Epithelial cell of prostate (primary cell): ENCODE measurements around the gene FZD1.
"Not testable (repeated sequence)": the region's sequence is repeated elsewhere in the genome, so short reads cannot be mapped to it uniquely, and the experiment has no call there.

Experiments used
- DNase-seq: peaks from one replicate; pipeline ENCODE4 v3.0.0-alpha.2; 2011; ENCODE audit warnings: low read depth, low spot score
- H3K27ac ChIP-seq: fragments of 450-650 bp; 2 replicates; pipeline ENCODE4 v1.5.1; 2017; ENCODE audit warnings: mild to moderate bottlenecking

The FZD1 gene

DNA sequence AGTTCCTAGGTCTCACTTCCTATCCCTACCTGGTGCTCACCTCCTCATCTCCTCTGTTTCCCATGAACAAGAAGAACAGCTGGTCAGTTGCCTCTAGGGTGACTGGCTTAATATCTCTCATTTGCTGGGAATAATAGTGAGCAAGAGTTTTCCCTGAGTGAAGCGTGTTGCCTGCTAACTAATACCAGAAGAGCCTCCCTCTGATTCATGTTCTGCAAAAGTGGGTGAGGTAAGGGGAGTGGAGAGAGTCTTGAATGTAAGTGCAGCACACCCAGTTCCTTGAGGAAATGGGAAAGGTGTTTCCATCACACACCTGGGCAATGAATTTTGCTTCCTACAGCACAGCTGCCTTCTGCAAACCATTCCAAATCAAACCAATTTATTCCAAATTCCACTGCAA, 29.6 kb downstream of the FZD1 start:
- peak; percentile 31 for DNase-seq
- no peak overlapping the region for H3K27ac ChIP-seq

GRCh38 chr7:91294639-91295220, 30.5 kb downstream of the FZD1 start:
- no peak for DNase-seq
- no peak overlapping the region for H3K27ac ChIP-seq

GRCh38 chr7:91295576-91295975, 31.3 kb downstream of the FZD1 start:
- no peak for DNase-seq
- H3K27ac ChIP-seq, result no peak overlapping the region

DNA sequence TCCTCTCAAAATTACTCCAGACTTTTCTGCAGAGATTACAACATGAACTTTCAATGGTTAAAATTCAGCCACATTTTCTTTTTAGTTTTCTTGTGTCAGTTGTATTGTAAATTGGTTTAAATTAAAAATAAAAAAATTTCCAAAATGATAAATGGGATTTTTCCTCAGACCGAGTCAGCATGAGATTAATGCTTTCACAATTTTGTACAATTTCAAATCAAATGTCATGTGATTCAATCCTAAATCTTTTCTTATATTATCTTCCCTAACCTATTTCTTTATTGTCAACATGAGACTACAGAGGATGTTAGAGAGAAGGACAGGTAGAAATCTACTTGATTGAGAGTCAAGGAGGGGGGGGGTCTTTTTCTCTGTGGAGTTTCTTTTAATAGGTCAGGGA, 33.7 kb downstream of the FZD1 start:
- no peak overlapping the region for H3K27ac ChIP-seq
- DNase-seq, result no peak

DNA sequence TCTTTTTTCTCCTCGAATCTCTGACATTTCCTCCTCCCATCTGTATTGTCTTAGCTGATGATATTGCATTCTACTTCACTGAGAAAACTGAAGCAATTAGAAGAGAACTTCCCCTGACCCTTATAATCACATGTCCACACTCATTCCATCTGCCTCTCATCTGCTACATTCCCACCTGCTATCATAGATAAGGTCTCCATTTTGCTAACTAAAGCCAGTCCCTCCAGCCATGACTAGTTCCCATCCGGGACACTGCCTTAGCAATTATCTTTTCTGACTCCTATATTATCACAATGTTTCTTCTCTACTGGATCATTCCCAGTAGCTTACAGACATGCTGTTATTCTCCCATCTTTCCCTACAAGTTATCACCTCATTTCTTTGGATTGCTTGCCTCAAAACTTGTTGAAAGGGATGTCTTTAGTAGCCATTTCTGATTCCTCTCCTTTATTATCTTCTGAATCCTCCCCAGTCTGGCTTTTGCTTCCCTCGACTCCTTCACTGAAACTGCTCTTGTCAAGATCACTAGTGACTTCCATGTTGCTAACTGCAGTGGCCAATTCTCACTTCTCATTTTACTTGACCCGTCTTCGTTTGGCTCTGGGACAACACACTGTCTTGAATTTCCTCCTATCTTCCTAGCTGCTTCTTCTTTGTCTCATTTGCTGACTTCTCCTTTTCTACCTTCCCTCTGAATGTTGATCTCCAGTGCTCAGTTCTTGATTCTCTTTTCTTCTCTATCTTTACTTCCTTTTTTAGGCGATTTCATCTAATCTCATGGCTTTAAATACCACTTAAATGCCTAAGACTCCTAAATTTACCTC, 35.9 kb downstream of the FZD1 start:
- no peak for DNase-seq
- H3K27ac ChIP-seq, result no peak overlapping the region

- DNase-seq, result no peak
- no peak overlapping the region for H3K27ac ChIP-seq
These were observed 38.6 kb downstream of the FZD1 start for GRCh38 chr7:91302794-91303193.

DNA sequence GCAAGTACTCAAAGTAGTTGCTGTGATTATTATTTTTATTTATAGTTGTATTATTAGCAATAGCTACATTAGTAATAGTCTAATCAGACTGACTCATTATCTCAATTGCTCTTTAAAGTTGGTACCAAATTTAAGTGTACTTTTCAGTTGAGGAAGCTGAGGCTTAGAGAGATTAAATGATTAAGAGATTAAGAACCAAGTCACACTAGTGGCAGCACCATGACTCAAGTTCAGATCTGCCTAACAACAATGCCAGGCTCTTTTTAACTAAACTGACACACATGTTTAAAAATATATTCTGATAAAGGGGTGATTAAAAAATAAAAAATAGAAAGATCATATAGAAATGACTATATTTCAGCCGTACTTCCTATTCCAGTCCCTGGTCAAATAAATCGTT, 42.0 kb downstream of the FZD1 start:
- no peak overlapping the region for H3K27ac ChIP-seq
- peak; percentile 12 for DNase-seq

DNA sequence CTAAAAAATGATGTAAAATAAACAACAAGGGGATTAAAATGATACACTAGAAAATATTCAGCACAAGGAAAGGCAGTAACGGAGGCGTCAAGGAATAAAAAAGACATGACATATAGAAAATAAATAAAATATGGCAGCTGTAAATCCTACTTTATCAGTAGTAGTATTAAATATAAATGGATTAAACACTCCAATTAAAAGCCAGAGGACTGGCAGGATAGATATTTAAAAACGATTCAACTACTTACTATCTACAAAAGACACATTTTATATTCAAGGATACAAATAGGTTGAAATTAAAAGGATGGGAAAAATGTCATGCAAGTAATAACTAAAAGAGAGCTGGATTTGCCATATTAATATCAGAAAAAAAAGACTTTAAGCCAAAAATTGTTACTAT, 43.2 kb downstream of the FZD1 start:
- DNase-seq, result no peak
- no peak overlapping the region for H3K27ac ChIP-seq

- H3K27ac ChIP-seq, DNase-seq: not testable (repeated sequence)
These were observed 44.0 kb downstream of the FZD1 start for GRCh38 chr7:91308191-91308590.

- DNase-seq, result no peak
- H3K27ac ChIP-seq, result no peak overlapping the region
These were observed 46.7 kb downstream of the FZD1 start for GRCh38 chr7:91310830-91311460.

- H3K27ac ChIP-seq, result no peak overlapping the region
- DNase-seq, result no peak
These were observed 47.6 kb downstream of the FZD1 start for GRCh38 chr7:91311839-91312238.

GRCh38 chr7:91313113-91313512, 48.9 kb downstream of the FZD1 start:
- H3K27ac ChIP-seq, result no peak overlapping the region
- no peak for DNase-seq

DNA sequence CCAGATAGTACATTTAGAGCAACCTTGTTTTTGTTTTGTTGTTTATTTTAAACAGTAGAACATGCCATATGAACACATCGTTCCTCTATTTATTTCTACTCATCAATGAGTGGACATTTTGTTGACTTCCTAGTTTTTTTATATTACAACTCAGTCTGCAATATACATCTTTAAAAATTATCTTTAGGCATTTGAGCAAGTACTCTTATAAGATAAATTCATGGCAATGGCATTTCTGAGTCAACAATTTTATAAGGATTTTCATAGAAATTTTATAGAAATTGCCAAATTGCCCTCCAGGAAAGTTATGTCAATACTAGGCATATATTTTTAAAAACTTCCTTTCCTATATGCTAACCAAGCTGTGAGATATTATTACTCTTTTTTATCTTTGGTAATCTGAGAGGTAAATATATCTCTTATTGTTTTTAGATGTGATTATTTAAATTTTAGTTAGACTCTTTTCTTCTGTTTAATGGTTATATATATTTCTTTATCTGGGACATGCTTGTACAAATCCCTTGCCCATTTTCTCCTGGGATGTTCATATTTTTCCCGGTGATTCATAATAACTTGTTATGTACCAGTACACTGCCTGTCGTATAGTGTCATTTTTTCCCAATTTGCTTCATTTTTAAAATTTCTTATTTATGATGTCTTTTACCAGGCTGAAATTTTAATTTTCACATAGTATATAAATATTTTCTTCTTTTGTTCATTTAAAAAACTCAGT, 50.5 kb downstream of the FZD1 start:
- H3K27ac ChIP-seq, result peak overlapping the region; percentile 34
- no peak for DNase-seq

GRCh38 chr7:91316426-91316825, 52.2 kb downstream of the FZD1 start:
- no peak for DNase-seq
- H3K27ac ChIP-seq, result no peak overlapping the region

DNA sequence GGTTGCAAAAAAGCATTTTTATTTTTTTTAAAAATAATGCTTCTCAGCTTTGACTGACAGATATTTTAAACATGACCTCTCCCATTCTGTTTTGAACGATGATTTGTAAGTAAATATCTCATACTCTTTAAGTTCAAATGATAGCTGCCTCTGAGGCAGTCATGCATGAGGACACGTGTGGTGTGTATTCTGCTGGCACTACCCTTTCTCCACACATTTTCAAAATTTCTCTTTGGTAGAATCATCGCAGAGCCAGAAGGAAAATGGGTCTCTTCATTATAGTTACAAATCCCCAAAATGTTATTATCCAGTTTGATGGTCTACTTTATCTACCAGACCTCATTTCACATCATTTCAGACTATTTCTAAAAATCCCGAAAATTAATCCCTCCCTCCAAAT, 55.1 kb downstream of the FZD1 start:
- no peak overlapping the region for H3K27ac ChIP-seq
- DNase-seq, result no peak

- DNase-seq, result no peak
- no peak overlapping the region for H3K27ac ChIP-seq
These were observed 56.3 kb downstream of the FZD1 start for GRCh38 chr7:91320366-91321078.
